ENCODE results near the gene ANKRD36.
"Not testable (repeated sequence)": the region's sequence is repeated elsewhere in the genome, so short reads cannot be mapped to it uniquely, and the experiment has no call there.

Gene ANKRD36

GRCh38 chr2:97293687-97294086 is 180.7 kb downstream of the ANKRD36 start:
- DNase-seq (ENCODE audit: low read depth), result not testable (repeated sequence)

Data from iris pigment epithelial cell (primary cell).